ENCODE data around the gene TOMM34. TPM values are rescaled to one million over a fixed set of nuclear protein-coding genes. Genes with fewer than 3 reads are reported as not detected.

Gene TOMM34
- total RNA-seq, 1 donor from 2014 or later = 23.7 TPM

DNA sequence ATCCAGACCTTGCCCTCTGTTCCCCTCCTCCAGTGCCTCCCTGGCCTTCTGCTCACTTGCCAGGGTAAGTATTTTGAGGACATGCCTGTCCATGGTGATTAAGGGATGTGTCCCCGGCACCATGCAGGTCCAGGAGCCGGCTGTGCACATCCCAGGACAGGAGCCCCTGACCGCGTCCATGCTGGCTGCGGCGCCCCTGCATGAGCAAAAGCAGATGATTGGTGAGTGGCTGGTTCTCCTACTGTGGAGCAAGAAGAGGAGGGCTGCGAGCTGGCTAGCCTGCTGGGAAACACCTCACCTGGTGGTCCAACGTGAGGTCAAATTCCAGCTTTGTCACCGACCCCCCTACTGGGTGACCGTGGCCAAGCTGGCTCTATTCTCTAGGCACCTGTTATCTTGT lies 23.7 kb downstream of the TOMM34 start:
- Mint-ChIP-seq H3K9me3 (ENCODE audit: unreplicated experiment) (no peaks in the 10 kb centered on the region), H3K36me3 (ENCODE audit: unreplicated experiment) (peaks cover 20% of the 10 kb centered on the region), H3K27me3 (ENCODE audit: unreplicated experiment) (no peaks in the 10 kb centered on the region), H3K4me1 (ENCODE audit: unreplicated experiment) (no peaks in the 10 kb centered on the region), H3K27ac (ENCODE audit: unreplicated experiment) (no peak overlapping the region), H3K4me3 (ENCODE audit: unreplicated experiment) (no peak overlapping the region)
- TF ChIP-seq, protein P1, sequence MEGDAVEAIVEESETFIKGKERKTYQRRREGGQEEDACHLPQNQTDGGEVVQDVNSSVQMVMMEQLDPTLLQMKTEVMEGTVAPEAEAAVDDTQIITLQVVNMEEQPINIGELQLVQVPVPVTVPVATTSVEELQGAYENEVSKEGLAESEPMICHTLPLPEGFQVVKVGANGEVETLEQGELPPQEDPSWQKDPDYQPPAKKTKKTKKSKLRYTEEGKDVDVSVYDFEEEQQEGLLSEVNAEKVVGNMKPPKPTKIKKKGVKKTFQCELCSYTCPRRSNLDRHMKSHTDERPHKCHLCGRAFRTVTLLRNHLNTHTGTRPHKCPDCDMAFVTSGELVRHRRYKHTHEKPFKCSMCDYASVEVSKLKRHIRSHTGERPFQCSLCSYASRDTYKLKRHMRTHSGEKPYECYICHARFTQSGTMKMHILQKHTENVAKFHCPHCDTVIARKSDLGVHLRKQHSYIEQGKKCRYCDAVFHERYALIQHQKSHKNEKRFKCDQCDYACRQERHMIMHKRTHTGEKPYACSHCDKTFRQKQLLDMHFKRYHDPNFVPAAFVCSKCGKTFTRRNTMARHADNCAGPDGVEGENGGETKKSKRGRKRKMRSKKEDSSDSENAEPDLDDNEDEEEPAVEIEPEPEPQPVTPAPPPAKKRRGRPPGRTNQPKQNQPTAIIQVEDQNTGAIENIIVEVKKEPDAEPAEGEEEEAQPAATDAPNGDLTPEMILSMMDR (IDR thresholded peaks at IDR 0.05) = no peak
- no peak for DNase-seq (ENCODE audit: extremely low spot score, unreplicated experiment)

DNA sequence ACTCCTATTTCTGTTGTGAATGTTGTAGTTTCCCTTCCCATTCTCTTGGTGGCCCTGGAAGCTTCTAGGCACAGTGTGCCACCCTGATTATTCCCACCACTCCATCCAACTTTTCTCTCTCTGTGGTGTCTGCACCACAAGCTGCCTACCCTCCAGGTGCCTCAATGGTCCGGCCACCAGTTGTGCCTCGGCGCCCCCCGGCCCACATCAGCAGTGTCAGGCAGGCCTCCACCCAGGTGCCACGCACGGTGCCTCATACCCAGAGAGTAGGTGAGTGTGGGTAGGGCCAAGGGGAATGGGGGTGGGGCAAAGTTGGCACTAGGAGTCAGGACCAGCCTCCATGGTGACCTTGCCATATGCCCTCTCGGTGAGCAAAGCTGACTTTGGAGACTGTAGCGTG lies 27.3 kb downstream of the TOMM34 start:
- Mint-ChIP-seq H3K4me1 (ENCODE audit: unreplicated experiment) (no peaks in the 10 kb centered on the region), H3K36me3 (ENCODE audit: unreplicated experiment) (peaks cover 10% of the 10 kb centered on the region), H3K27ac (ENCODE audit: unreplicated experiment) (no peak overlapping the region), H3K27me3 (ENCODE audit: unreplicated experiment) (no peaks in the 10 kb centered on the region), H3K9me3 (ENCODE audit: unreplicated experiment) (no peaks in the 10 kb centered on the region), H3K4me3 (ENCODE audit: unreplicated experiment) (no peak overlapping the region)
- no peak for DNase-seq (ENCODE audit: extremely low spot score, unreplicated experiment)
- TF ChIP-seq, protein P1 (IDR thresholded peaks at IDR 0.05) = no peak

DNA sequence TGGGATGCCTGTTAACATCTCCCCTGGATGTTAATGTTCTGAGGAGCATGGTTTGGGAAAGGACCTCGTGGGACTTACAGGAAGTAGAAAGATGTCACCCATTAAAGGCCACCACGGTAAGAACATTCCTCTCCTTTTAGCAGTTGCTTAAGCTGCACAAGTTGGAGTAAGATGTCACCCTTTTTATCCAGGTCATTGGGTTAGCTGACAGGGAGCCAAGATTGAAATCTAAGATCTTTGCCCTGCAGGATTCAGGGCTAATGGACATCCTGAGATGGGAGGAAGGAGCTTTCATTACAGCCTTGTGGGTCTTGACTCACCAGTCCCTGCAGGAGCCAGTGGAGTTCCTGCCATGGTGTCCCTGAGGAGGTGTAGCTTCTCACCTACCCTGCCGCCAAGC lies 28.3 kb downstream of the TOMM34 start:
- DNase-seq (ENCODE audit: extremely low spot score, unreplicated experiment) = no peak
- TF ChIP-seq, protein P1 (IDR thresholded peaks at IDR 0.05) = no peak
- Mint-ChIP-seq H3K27ac (ENCODE audit: unreplicated experiment) (no peak overlapping the region), H3K36me3 (ENCODE audit: unreplicated experiment) (peaks cover 10% of the 10 kb centered on the region), H3K9me3 (ENCODE audit: unreplicated experiment) (no peaks in the 10 kb centered on the region), H3K27me3 (ENCODE audit: unreplicated experiment) (no peaks in the 10 kb centered on the region), H3K4me3 (ENCODE audit: unreplicated experiment) (no peak overlapping the region), H3K4me1 (ENCODE audit: unreplicated experiment) (no peaks in the 10 kb centered on the region)

DNA sequence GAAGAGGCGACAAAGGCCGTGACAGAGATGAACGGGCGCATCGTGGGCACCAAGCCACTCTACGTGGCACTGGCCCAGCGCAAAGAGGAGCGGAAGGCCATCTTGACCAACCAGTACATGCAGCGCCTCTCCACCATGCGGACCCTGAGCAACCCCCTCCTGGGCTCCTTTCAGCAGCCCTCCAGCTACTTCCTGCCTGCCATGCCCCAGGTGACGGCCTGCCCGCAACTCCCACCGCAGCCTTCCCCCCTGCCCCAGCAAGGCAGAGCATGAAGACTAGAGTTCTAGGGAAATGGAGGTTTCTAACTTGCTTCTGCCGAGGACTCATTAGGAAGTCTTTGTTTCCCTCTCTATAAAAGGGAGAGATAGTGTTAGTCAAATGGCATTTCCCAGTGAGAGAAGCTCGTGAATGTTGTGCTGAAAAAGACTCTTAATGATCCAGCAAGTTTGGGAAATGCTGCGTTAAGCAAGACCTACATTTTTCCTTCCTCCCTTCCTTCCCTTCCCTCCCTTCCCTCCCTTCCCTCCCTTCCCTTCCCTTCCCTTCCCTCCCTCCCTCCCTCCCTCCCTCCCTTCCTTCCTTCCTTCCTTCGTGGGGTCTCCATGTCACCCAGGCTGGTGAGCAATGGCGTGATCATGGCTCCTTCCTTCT lies 29.6 kb downstream of the TOMM34 start:
- no peaks in the 10 kb centered on the region for H3K27me3 Mint-ChIP-seq (ENCODE audit: unreplicated experiment)

DNA sequence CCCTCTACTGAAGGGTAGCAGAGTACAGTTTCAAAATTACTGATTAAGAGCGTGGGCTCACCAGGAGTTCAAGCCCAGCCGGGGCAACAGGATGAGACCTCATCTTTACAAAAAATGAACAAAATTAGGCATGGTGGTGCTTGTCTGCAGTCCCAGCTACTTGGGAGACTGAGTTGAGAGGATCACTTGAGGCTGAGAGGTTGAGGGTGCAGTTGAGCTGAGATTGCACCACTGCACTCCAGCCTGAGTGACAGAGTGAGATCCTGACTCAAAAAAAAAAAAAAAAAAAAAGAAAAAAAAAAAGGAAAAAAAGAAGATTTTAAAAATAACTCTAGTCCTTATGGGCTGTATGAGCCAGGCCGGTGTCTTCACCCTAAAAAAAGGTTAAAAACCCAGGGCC lies 31.6 kb downstream of the TOMM34 start:
- Mint-ChIP-seq H3K4me3 (ENCODE audit: unreplicated experiment) (no peak overlapping the region), H3K27me3 (ENCODE audit: unreplicated experiment) (no peaks in the 10 kb centered on the region), H3K9me3 (ENCODE audit: unreplicated experiment) (no peaks in the 10 kb centered on the region), H3K4me1 (ENCODE audit: unreplicated experiment) (no peaks in the 10 kb centered on the region), H3K27ac (ENCODE audit: unreplicated experiment) (no peak overlapping the region), H3K36me3 (ENCODE audit: unreplicated experiment) (peaks cover 10% of the 10 kb centered on the region)
- DNase-seq (ENCODE audit: extremely low spot score, unreplicated experiment) = no peak
- TF ChIP-seq, protein P1 (IDR thresholded peaks at IDR 0.05) = no peak

More for the DNA sequence above, 29.6 kb downstream of the TOMM34 start:
- no peak overlapping the region for H3K27ac Mint-ChIP-seq (ENCODE audit: unreplicated experiment)
- no peaks in the 10 kb centered on the region for H3K4me1 Mint-ChIP-seq (ENCODE audit: unreplicated experiment)
- no peak for DNase-seq (ENCODE audit: extremely low spot score, unreplicated experiment)
- H3K4me3 Mint-ChIP-seq (ENCODE audit: unreplicated experiment) = no peak overlapping the region
- no peaks in the 10 kb centered on the region for H3K9me3 Mint-ChIP-seq (ENCODE audit: unreplicated experiment)
- H3K36me3 Mint-ChIP-seq (ENCODE audit: unreplicated experiment) = peaks cover 6% of the 10 kb centered on the region
- TF ChIP-seq, protein P1 (IDR thresholded peaks at IDR 0.05) = no peak

Measured in osteocyte (in vitro differentiated cells).